GM12801 (cell line): Measurements from ENCODE around the gene MON2.

Source experiments
- CTCF ChIP-seq: IDR thresholded peaks from one replicate; pipeline ENCODE4 v1.5.1; 2011; ENCODE audit warnings: control low read depth; ENCODE audit not compliant: insufficient read length; ENCODE audit errors: extremely low read depth

Gene MON2

GRCh38 chr12:62468935-62469334 is 2.3 kb downstream of the MON2 start:
- TF ChIP-seq CTCF, result no peak

GRCh38 chr12:62469704-62470103 is 3.1 kb downstream of the MON2 start:
- TF ChIP-seq CTCF, result no peak

- TF ChIP-seq CTCF, result no peak
Observed at GRCh38 chr12:62471734-62472133, 5.1 kb downstream of the MON2 start.

- TF ChIP-seq CTCF, result no peak
Observed at GRCh38 chr12:62472472-62472871, 5.8 kb downstream of the MON2 start.

GRCh38 chr12:62481843-62482540 is 15.4 kb downstream of the MON2 start:
- TF ChIP-seq CTCF, result no peak

GRCh38 chr12:62482769-62483168 is 16.1 kb downstream of the MON2 start:
- TF ChIP-seq CTCF, result no peak

- no peak for TF ChIP-seq CTCF
Observed at GRCh38 chr12:62484233-62484632, 17.6 kb downstream of the MON2 start.
